ENCODE data around the gene NFKBIE. TPM values are rescaled to one million over a fixed set of nuclear protein-coding genes. Genes with fewer than 3 reads are reported as not detected.
"Not testable (repeated sequence)": the region's sequence is repeated elsewhere in the genome, so short reads cannot be mapped to it uniquely, and the experiment has no call there.

Gene NFKBIE, protein sequence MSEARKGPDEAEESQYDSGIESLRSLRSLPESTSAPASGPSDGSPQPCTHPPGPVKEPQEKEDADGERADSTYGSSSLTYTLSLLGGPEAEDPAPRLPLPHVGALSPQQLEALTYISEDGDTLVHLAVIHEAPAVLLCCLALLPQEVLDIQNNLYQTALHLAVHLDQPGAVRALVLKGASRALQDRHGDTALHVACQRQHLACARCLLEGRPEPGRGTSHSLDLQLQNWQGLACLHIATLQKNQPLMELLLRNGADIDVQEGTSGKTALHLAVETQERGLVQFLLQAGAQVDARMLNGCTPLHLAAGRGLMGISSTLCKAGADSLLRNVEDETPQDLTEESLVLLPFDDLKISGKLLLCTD
- 10 to 100 TPM in 1 of 4 donors, 1 to 10 TPM in 3; 4.7 to 13.6 (median 8.4) TPM for total RNA-seq
- 10 to 100 TPM in 2 of 3 donors, 1 to 10 TPM in 1; 8.4 to 16.2 (median 13.4) TPM for polyA plus RNA-seq

DNA sequence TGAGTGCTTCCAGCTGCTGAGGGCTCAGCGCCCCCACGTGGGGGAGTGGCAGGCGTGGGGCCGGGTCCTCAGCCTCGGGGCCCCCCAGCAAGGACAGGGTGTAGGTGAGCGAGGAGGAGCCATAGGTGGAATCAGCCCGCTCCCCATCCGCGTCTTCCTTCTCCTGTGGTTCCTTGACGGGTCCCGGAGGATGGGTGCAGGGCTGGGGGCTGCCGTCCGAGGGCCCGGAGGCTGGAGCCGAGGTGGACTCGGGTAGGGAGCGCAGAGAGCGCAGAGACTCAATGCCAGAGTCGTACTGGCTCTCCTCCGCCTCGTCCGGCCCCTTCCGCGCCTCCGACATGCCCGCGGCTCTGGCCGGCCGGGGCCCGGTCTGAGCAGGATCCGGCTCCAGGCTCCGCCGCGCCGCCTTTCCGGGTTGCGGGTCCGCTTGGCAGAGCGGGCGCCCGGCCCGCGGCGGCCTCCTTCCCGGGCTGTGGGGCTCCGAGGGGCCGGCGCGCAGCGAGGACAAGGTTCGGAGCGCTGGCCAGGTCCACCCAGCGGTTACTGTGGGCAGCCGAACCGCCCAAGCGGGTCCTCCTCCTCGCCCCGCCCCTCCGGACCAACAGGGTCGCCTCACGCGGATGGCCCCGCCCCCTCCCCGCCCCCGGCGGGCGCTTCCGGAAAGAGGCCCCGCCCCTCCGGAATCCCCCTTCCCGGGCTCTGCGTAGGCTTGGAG lies at the start of gene NFKBIE:
NFKBIE (minus strand) TSS at position 545 of the 715 bp plus-strand sequence; CDS start at position 340, 205 bp downstream.
- intact Hi-C loops (cut with DNase I), result no loop called here
- H3K27me3 ChIP-seq, result peaks cover under 1 to 24% (median 17%) of the 10 kb centered on the region in 3 donors
- peak within 1 kb of the TSS; percentile 75 to 88 (median 87) for H3K27ac ChIP-seq
- WGBS, 2 donors, result 1% methylated on average over 72 of the region's 72 CpGs
- H3K36me3 ChIP-seq, result peaks cover 0 to 2% (median 1%) of the 10 kb centered on the region in 4 donors
- DNase-seq, result peak; percentile 97
- no peak for TF ChIP-seq EP300 (IDR thresholded peaks at IDR 0.05)
- peak in 1 of 2 donors; percentile 14 for TF ChIP-seq POLR2A (IDR thresholded peaks at IDR 0.05)
- TF ChIP-seq, protein P1, sequence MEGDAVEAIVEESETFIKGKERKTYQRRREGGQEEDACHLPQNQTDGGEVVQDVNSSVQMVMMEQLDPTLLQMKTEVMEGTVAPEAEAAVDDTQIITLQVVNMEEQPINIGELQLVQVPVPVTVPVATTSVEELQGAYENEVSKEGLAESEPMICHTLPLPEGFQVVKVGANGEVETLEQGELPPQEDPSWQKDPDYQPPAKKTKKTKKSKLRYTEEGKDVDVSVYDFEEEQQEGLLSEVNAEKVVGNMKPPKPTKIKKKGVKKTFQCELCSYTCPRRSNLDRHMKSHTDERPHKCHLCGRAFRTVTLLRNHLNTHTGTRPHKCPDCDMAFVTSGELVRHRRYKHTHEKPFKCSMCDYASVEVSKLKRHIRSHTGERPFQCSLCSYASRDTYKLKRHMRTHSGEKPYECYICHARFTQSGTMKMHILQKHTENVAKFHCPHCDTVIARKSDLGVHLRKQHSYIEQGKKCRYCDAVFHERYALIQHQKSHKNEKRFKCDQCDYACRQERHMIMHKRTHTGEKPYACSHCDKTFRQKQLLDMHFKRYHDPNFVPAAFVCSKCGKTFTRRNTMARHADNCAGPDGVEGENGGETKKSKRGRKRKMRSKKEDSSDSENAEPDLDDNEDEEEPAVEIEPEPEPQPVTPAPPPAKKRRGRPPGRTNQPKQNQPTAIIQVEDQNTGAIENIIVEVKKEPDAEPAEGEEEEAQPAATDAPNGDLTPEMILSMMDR (IDR thresholded peaks at IDR 0.05), result no peak
- TF ChIP-seq POLR2AphosphoS5 (IDR thresholded peaks at IDR 0.05), result peak; percentile 50 to 91 (median 82)
- H3K9me3 ChIP-seq, result no peaks in the 10 kb centered on the region
- peak within 1 kb of the TSS; percentile 67 to 74 (median 71) for H3K4me3 ChIP-seq
- H3K4me1 ChIP-seq, result peaks cover 0 to 30% (median 29%) of the 10 kb centered on the region in 4 donors

DNA sequence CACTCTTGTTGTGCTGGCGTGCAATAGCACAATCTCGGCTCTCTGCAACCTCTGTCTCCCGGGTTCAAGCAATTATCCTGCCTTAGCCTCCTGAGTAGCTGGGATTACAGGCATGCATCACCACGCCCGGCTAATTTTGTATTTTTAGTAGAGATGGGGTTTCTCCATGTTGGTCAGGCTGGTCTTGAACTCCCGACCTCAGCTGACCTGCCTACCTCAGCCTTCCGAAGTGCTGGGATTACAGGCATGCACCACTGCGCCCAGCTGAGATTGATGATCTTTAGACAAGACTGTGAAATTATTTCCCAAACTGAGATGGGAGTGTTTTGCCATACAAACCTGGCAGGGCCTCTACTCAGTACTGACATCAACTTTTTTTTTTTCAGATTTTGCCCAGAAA lies 49.3 kb upstream of the NFKBIE start:
- DNase-seq; H3K9me3 ChIP-seq; H3K27ac ChIP-seq; intact Hi-C loops (cut with DNase I); H3K4me3 ChIP-seq; H3K27me3 ChIP-seq: not testable (repeated sequence)
- WGBS, 2 donors, result 90 to 95% methylated on average over 8 of the region's 8 CpGs
- Histone ChIP-seq H3K36me3 (peaks cover 0 to 18% (median 17%) of the 10 kb centered on the region in 4 donors), H3K4me1 (peaks cover 0 to 17% (median 9%) of the 10 kb centered on the region in 4 donors)

- no peaks in the 10 kb centered on the region for H3K27me3 ChIP-seq
- intact Hi-C loops (cut with DNase I), result loop anchor here (2.0 kb wide), 1 partner anchor 46 kb away; no protein-coding TSS in a partner anchor
- H3K36me3 ChIP-seq, result peaks cover 0 to 32% (median 21%) of the 10 kb centered on the region in 4 donors
- no peaks in the 10 kb centered on the region for H3K9me3 ChIP-seq
- H3K27ac ChIP-seq, result peak within 1 kb of the TSS; percentile 77 to 88 (median 84)
- TF ChIP-seq POLR2AphosphoS5 (IDR thresholded peaks at IDR 0.05) (peak; percentile 31 to 78 (median 74)), POLR2A (IDR thresholded peaks at IDR 0.05) (peak in 1 of 2 donors; percentile 41), EP300 (IDR thresholded peaks at IDR 0.05) (no peak)
- TF ChIP-seq, protein P1 (IDR thresholded peaks at IDR 0.05), result peak; percentile 74 to 97 (median 80)
- peaks cover 0 to 17% (median 9%) of the 10 kb centered on the region in 4 donors for H3K4me1 ChIP-seq
- peak within 1 kb of the TSS; percentile 70 to 100 (median 93) for H3K4me3 ChIP-seq
- WGBS, 2 donors, result 2% methylated on average over 52 of the region's 52 CpGs
- peak; percentile 90 for DNase-seq
Measured at GRCh38 chr6:44312901-44313788, 47.8 kb upstream of the NFKBIE start, which contains the start of gene AARS2. TSS of gene AARS2 (minus strand) at chr6:44313347. CDS start at chr6:44313323, 24 bp downstream.

- TF ChIP-seq POLR2A (IDR thresholded peaks at IDR 0.05), result no peak
- no peak for TF ChIP-seq EP300 (IDR thresholded peaks at IDR 0.05)
- TF ChIP-seq, protein P1 (IDR thresholded peaks at IDR 0.05), result no peak
- no peak for TF ChIP-seq POLR2AphosphoS5 (IDR thresholded peaks at IDR 0.05)
- intact Hi-C loops (cut with DNase I), result loop anchor here (2.0 kb wide), 1 partner anchor 45 kb away; no protein-coding TSS in a partner anchor
- H3K4me3 ChIP-seq, result no peak overlapping the region
- DNase-seq, result no peak
- H3K36me3 ChIP-seq, result peaks cover 0 to 43% (median 25%) of the 10 kb centered on the region in 4 donors
- no peak overlapping the region for H3K27ac ChIP-seq
- 87 to 90% methylated on average over 3 of the region's 3 CpGs for WGBS, 2 donors
- H3K9me3 ChIP-seq, result no peaks in the 10 kb centered on the region
- H3K27me3 ChIP-seq, result no peaks in the 10 kb centered on the region
- peaks cover 0 to 17% (median 9%) of the 10 kb centered on the region in 4 donors for H3K4me1 ChIP-seq
Measured at GRCh38 chr6:44311767-44312166, 46.4 kb upstream of the NFKBIE start.
